Vagina (tissue), 2 donors: ENCODE results near the gene TCF20.

Experiments used
- POLR2A ChIP-seq, 2 donors: fragments of 450-650 bp; IDR thresholded peaks; one replicate each; pipeline ENCODE4 v1.6.1; 2017; ENCODE audit warnings: antibody characterized with exemption in 2 of 2, mild to moderate bottlenecking in 2 of 2, moderate library complexity in 2 of 2
- TF ChIP-seq, protein P1 (sequence below), 3 experiments: fragments of 450-650 bp in 2 of 3; fragments of 200-600 bp in 1 of 3; sonication (generic) in 1 of 3; IDR thresholded peaks; one replicate each; pipeline ENCODE4 v1.5.1; 2017 to 2019; ENCODE audit warnings: antibody characterized with exemption in 3 of 3, mild to moderate bottlenecking in 2 of 3, moderate library complexity in 2 of 3

GRCh38 chr22:42282252-42282942 is 11.9 kb upstream of the TCF20 start:
- TF ChIP-seq, protein P1, sequence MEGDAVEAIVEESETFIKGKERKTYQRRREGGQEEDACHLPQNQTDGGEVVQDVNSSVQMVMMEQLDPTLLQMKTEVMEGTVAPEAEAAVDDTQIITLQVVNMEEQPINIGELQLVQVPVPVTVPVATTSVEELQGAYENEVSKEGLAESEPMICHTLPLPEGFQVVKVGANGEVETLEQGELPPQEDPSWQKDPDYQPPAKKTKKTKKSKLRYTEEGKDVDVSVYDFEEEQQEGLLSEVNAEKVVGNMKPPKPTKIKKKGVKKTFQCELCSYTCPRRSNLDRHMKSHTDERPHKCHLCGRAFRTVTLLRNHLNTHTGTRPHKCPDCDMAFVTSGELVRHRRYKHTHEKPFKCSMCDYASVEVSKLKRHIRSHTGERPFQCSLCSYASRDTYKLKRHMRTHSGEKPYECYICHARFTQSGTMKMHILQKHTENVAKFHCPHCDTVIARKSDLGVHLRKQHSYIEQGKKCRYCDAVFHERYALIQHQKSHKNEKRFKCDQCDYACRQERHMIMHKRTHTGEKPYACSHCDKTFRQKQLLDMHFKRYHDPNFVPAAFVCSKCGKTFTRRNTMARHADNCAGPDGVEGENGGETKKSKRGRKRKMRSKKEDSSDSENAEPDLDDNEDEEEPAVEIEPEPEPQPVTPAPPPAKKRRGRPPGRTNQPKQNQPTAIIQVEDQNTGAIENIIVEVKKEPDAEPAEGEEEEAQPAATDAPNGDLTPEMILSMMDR (IDR thresholded peaks at IDR 0.05): no peak
- no peak for TF ChIP-seq POLR2A (IDR thresholded peaks at IDR 0.05)
